Motor neuron (in vitro differentiated cells): Measurements from ENCODE around the gene SMAD3. TPM values are rescaled to one million over a fixed set of nuclear protein-coding genes. Genes with fewer than 3 reads are reported as not detected.
"Not testable (repeated sequence)": the region's sequence is repeated elsewhere in the genome, so short reads cannot be mapped to it uniquely, and the experiment has no call there.

Experiments
- ATAC-seq, 8 experiments: fragments of 200-7000 bp; cut with Tn5 transposase; replicated peaks in 6 of 8; 2 replicates each; pipeline ENCODE4 v1.8.0; 2021; ENCODE audit warnings: mild to moderate bottlenecking in 8 of 8, moderate library complexity in 8 of 8
- H3K27ac ChIP-seq, 2 donors: fragments of 250-450 bp; sonication (Bioruptor Pico); 2 replicates each; pipeline ENCODE4 v1.9.0; 2021; ENCODE audit warnings: antibody characterized with exemption in 2 of 2, mild to moderate bottlenecking in 2 of 2, moderate library complexity in 1 of 2
- H3K4me1 ChIP-seq, 2 donors: fragments of 250-450 bp; sonication (Bioruptor Pico); replicated peaks in 1 of 2; 2 replicates each; pipeline ENCODE4 v1.6.1; 2021; ENCODE audit warnings: antibody characterized with exemption in 2 of 2, mild to moderate bottlenecking in 2 of 2, moderate library complexity in 1 of 2
- H3K4me3 ChIP-seq, 5 donors: fragments of 250-450 bp; sonication (Bioruptor Pico); 2 replicates each; pipeline ENCODE4 v1.9.0; 2021; ENCODE audit warnings: antibody characterized with exemption in 5 of 5, mild to moderate bottlenecking in 5 of 5, moderate library complexity in 4 of 5
- WGBS, 10 experiments: fragments of 450-650 bp; shearing (Covaris generic); methylation state at CpG; one replicate each; pipeline ENCODE4 v1.0.0; 2022; 5-methylcytosine and 5-hydroxymethylcytosine counted together
- in situ Hi-C, 9 experiments: fragments of 400-800 bp; cut with MboI; loops; one replicate each; pipeline ENCODE4 v1.15.0; 2021; ENCODE audit warnings: low sequenced_read_pairs in 9 of 9, low pct_unique_long_range_greater_than_20kb in 2 of 9; ENCODE audit not compliant: unreplicated experiment in 9 of 9
- total RNA-seq, 8 experiments: library from RNA; unstranded; fragments of 300-600 nt; gene quantifications; 2 replicates each; pipeline versions ENCODE4 v1.2.3 to v1.2.4, GENCODE V29; 2022

Gene SMAD3
- 10 to 100 TPM in 4 of 8 experiments, 1 to 10 TPM in 4; 4.4 to 57.9 (median 13.9) TPM for total RNA-seq

GRCh38 chr15:67065531-67066005, at the start of gene SMAD3:
Gene SMAD3, plus strand, starts transcription at chr15:67065602. Its CDS starts 553 bp downstream, at chr15:67066155.
- Histone ChIP-seq H3K27ac (peak within 1 kb of the TSS; percentile 7 to 75), H3K4me1 (peaks cover 18 to 26% of the 10 kb centered on the region in 2 donors), H3K4me3 (peak within 1 kb of the TSS; percentile 46 to 70 (median 49))
- peak; percentile 78 to 88 (median 80) for ATAC-seq
- in situ Hi-C loops, result loop anchor here in 1 of 9 experiments (10.0 kb wide), 1 partner anchor 111 kb away; no protein-coding TSS in a partner anchor
- whole genome bisulfite sequencing, 10 experiments, result 0% methylated on average over 2 of the region's 63 CpGs; no CpG with 5 or more reads in 9 of the 10 experiments

GRCh38 chr15:67017311-67017710, 48.1 kb upstream of the SMAD3 start:
- no peak overlapping the region for H3K4me3 ChIP-seq
- in situ Hi-C loops, result no loop called here
- ATAC-seq, result no peak
- 77 to 100% (median 100%) methylated on average over 1 to 4 of the region's 4 CpGs; no CpG with 5 or more reads in 3 of the 10 experiments for WGBS, 10 experiments
- no peak overlapping the region for H3K27ac ChIP-seq
- no peaks in the 10 kb centered on the region for H3K4me1 ChIP-seq

DNA sequence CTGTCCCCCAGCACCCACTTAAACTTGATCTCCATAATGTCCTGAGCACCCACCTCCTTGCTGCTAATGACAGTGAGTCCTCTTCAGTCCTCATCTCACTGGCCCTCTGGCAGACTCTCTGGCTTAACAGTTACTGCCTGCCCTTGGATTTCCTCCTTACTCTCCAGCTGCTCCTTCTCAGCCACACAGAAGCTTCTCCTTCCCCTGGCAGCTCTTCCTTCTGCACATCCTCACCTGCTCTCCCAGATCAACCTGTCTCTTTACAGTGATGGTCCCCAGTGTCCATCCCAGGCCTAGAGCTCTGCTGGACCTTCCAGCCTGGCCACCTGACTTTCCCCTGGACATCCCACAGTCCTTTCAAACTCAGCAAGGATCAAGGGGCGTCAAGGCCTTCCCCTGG, 47.4 kb upstream of the SMAD3 start:
- Histone ChIP-seq H3K4me3 (no peak overlapping the region), H3K27ac (no peak overlapping the region), H3K4me1 (no peaks in the 10 kb centered on the region)
- in situ Hi-C loops, result no loop called here
- no peak for ATAC-seq
- 33 to 60% (median 40%) methylated on average over 1 of the region's 1 CpG; no CpG with 5 or more reads in 7 of the 10 experiments for WGBS, 10 experiments

GRCh38 chr15:67018441-67018840, 47.0 kb upstream of the SMAD3 start:
- Histone ChIP-seq H3K4me1 (no peaks in the 10 kb centered on the region), H3K27ac (no peak overlapping the region), H3K4me3 (no peak overlapping the region)
- in situ Hi-C loops, result no loop called here
- WGBS, 10 experiments, result 58 to 100% (median 81%) methylated on average over 2 to 9 of the region's 10 CpGs; no CpG with 5 or more reads in 3 of the 10 experiments
- no peak for ATAC-seq

DNA sequence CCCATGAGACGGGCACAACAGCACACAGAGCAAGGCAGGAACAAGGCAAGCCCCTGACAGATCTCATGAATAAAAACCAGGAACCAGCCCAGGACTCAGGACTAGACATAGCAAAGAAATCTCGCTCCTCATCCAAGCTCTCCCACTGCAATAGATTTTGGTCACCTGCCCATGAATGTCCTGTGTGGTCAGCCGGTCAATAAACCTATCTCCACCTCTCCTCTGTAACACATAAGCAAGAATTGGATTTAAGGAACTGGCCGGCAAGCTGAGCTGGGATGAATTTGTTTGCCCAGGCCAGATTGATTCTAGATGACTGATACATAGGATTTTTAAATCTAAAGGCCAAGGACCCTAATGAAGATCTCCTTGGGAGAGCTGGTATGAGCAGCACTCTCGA, 46.3 kb upstream of the SMAD3 start:
- no peak for ATAC-seq
- peaks cover under 1 to 2% of the 10 kb centered on the region in 2 donors for H3K4me1 ChIP-seq
- H3K27ac ChIP-seq, result no peak overlapping the region
- H3K4me3 ChIP-seq, result no peak overlapping the region
- WGBS, 10 experiments, result 29 to 100% (median 83%) methylated on average over 1 to 3 of the region's 5 CpGs; no CpG with 5 or more reads in 4 of the 10 experiments
- in situ Hi-C loops, result no loop called here

GRCh38 chr15:67019884-67020520, 45.4 kb upstream of the SMAD3 start:
- H3K27ac ChIP-seq, result no peak overlapping the region
- H3K4me1 ChIP-seq, result peaks cover 3 to 10% of the 10 kb centered on the region in 2 donors
- in situ Hi-C loops, result no loop called here
- H3K4me3 ChIP-seq, result no peak overlapping the region
- no peak for ATAC-seq
- WGBS, 10 experiments, result 0 to 84% (median 57%) methylated on average over 1 to 4 of the region's 5 CpGs; no CpG with 5 or more reads in 2 of the 10 experiments

DNA sequence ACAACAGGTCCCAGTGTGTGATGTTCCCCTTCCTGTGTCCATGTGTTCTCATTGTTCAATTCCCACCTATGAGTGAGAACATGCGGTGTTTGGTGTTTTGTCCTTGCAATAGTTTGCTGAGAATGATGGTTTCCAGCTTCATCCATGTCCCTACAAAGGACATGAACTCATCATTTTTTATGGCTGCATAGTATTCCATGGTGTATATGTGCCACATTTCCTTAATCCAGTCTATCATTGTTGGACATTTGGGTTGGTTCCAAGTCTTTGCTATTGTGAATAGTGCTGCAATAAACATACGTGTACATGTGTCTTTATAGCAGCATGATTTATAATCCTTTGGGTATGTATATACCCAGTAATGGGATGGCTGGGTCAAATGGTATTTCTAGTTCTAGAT, 44.7 kb upstream of the SMAD3 start:
- WGBS, 10 experiments, result no CpG with 5 or more reads among the region's 2 CpGs
- H3K4me1 ChIP-seq, result peaks cover 3 to 15% of the 10 kb centered on the region in 2 donors
- ATAC-seq, H3K4me3 ChIP-seq, H3K27ac ChIP-seq, in situ Hi-C loops: not testable (repeated sequence)

GRCh38 chr15:67021455-67021854, 43.9 kb upstream of the SMAD3 start:
- in situ Hi-C loops, result no loop called here
- peaks cover 3 to 19% of the 10 kb centered on the region in 2 donors for H3K4me1 ChIP-seq
- no peak for ATAC-seq
- H3K27ac ChIP-seq, result no peak overlapping the region
- H3K4me3 ChIP-seq, result no peak overlapping the region

DNA sequence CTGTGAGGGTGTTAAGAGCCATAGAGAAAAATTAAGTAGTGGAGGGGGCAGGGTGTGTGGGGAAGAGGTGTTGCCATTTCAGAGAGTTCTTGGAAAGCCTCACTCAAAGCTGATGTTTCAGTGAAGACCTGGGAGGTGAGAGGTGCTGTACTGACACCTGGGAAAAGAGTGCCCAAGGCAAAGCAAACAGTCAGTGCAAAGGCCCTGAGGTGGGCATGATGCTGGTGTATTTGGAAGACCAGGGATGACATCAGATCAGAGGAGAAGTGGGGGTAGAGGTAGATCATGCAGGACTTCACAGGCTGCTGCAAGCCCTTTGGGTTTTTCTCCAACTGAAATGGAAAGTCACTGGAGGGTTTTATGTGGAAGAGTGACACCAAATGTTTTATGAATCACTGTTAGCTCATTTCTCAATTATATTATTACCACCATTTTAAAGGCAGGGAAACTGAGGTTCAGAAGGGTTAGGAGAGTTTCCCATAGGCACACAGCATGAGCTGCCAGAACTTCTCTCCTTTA, 42.8 kb upstream of the SMAD3 start:
- H3K27ac ChIP-seq, result no peak overlapping the region
- ATAC-seq, result no peak
- in situ Hi-C loops, result no loop called here
- no peak overlapping the region for H3K4me3 ChIP-seq
- peaks cover 3 to 19% of the 10 kb centered on the region in 2 donors for H3K4me1 ChIP-seq

DNA sequence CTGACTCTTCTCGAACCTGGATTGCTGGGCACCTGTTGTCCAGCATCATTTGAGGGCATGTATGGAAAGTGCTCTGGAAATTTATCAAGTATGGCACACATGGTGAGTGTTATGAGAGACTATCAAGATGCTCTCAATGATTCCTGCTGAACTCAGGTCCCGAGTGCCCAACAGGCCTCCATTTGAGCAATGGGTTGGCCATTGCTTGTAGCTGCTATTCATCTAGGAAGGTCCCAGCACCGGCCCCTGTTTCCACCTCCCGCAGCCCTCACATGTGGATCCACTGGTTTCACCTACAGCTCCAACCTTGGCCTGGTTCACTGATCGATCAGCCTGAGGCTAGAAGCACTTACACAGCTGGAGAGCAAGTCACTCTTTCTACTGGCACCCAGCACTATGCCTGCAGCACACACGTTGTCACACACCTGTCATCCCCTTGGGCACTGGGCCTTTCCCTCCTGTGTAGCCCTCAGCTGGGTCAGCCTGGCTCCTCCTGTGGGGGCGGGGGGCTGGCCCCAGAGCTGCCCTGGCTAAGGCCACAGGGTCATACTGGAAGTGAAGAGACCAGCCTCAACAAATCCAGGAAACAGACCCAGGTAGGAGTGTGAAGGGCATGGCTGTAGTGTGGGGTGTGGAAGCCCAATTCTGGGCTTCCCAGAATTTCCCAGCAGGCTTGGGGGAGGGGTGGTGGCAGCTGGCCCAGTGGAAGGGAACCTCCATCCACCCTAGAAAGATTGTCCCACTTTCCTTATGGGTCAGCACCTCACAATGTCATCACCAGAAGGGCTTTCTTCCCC, 41.7 kb upstream of the SMAD3 start:
- peak; percentile 21 to 51 (median 34) for ATAC-seq
- WGBS, 10 experiments, result 80 to 100% (median 83%) methylated on average over 1 to 4 of the region's 7 CpGs; no CpG with 5 or more reads in 4 of the 10 experiments
- no peak overlapping the region for H3K4me3 ChIP-seq
- peaks cover 3 to 19% of the 10 kb centered on the region in 2 donors for H3K4me1 ChIP-seq
- in situ Hi-C loops, result no loop called here
- H3K27ac ChIP-seq, result peak overlapping the region in 1 of 2 donors; percentile 6

DNA sequence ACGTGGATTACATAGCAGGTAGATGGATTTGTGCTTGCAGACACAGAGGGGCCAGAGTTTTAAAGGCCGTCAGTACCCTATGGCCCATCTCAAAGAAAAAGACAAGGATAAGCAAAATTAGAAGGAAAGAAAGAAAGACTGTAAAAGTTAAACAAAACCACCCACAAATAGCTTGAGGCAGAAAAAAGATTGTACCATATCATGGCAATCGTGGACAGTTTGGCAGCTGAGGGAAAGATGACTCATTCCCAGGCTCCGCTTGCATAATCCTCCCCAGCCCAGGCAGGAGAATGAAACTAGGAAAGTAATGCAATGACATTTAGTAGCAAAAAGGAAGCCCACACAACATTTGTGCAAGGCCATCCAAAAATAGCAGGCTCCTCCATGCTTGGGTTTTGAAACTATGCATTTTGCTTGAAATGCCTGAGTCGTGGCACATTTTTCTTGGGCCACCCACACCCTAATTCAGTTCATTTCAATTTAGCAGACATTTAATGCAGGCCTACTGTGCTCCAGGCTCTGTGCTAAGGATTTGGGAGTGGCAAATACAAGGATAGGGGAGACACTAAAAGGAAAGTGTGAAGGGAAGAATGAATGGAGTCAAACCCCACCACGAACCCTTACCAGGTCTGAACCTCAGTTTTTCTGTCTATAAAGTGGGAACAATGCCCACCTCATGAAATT, 40.9 kb upstream of the SMAD3 start:
- WGBS, 10 experiments, result 0 to 75% (median 57%) methylated on average over 1 to 5 of the region's 6 CpGs
- in situ Hi-C loops, result no loop called here
- ATAC-seq, result peak; percentile 90 to 98 (median 94)
- no peak overlapping the region for H3K4me3 ChIP-seq
- peak overlapping the region in 1 of 2 donors; percentile 6 for H3K27ac ChIP-seq
- peaks cover 3 to 19% of the 10 kb centered on the region in 2 donors for H3K4me1 ChIP-seq

DNA sequence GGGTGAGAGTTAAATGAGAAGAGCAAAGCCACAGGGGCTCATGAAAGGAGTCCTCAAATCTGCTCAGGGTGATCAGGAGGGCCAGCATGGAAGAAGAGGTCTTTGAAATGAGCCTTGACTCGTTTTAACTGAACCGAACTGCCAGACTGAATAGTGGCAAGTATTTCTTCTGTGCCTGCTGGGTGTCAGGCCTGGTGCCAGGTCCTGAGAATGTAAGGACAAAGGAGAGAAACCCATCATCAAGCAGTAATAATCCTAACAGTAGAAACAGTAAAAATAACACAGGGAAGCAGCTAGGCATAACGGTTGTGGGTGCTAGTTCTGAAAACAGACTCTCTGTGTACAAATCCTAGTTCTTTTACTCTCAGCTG, 40.4 kb upstream of the SMAD3 start:
- 31 to 100% (median 92%) methylated on average over 2 to 3 of the region's 3 CpGs; no CpG with 5 or more reads in 3 of the 10 experiments for WGBS, 10 experiments
- Histone ChIP-seq H3K4me3 (no peak overlapping the region), H3K4me1 (peaks cover 5 to 24% of the 10 kb centered on the region in 2 donors), H3K27ac (no peak overlapping the region)
- no peak for ATAC-seq
- in situ Hi-C loops, result no loop called here
